Smooth muscle cell (in vitro differentiated cells): ENCODE measurements around the gene TPRG1. TPM values are rescaled to one million over a fixed set of nuclear protein-coding genes. Genes with fewer than 3 reads are reported as not detected.

Source experiments
- DNase-seq: peaks from one replicate; lab custom pipeline; 2025; ENCODE audit not compliant: unreplicated experiment; lab: John Stamatoyannopoulos, UW
- H2AFZ ChIP-seq: fragments of 200-600 bp; sonication (generic); 2 replicates; pipeline ENCODE4 v1.6.0; 2016; ENCODE audit warnings: antibody characterized with exemption, low read depth, mild to moderate bottlenecking
- H3F3A ChIP-seq: fragments of 200-600 bp; sonication (generic); 2 replicates; pipeline ENCODE4 v1.6.0; 2017; ENCODE audit warnings: antibody characterized with exemption, low read depth
- H3K27ac ChIP-seq: fragments of 200-600 bp; sonication (generic); 2 replicates; pipeline ENCODE4 v1.5.1; 2016; ENCODE audit warnings: low read depth, mild to moderate bottlenecking
- H3K27me3 ChIP-seq: fragments of 200-600 bp; sonication (generic); 2 replicates; pipeline ENCODE4 v1.6.1; 2016; ENCODE audit warnings: low read depth, mild to moderate bottlenecking
- H3K36me3 ChIP-seq: fragments of 200-600 bp; sonication (generic); 2 replicates; pipeline ENCODE4 v1.5.1; 2016; ENCODE audit warnings: low read depth
- H3K4me1 ChIP-seq: fragments of 200-600 bp; sonication (generic); 2 replicates; pipeline ENCODE4 v1.5.1; 2016; ENCODE audit warnings: low read depth
- H3K4me2 ChIP-seq: fragments of 200-600 bp; sonication (generic); 2 replicates; pipeline ENCODE4 v1.6.0; 2016; ENCODE audit warnings: mild to moderate bottlenecking
- H3K4me3 ChIP-seq: fragments of 200-600 bp; sonication (generic); 2 replicates; pipeline ENCODE4 v1.5.1; 2016; ENCODE audit warnings: mild to moderate bottlenecking
- H3K79me2 ChIP-seq: fragments of 200-600 bp; sonication (generic); 2 replicates; pipeline ENCODE4 v1.6.0; 2016; ENCODE audit warnings: low read depth, mild to moderate bottlenecking
- H3K9ac ChIP-seq: fragments of 200-600 bp; sonication (generic); 2 replicates; pipeline ENCODE4 v1.6.0; 2016; ENCODE audit warnings: low read depth
- H3K9me3 ChIP-seq: fragments of 200-600 bp; sonication (generic); replicated peaks from 2 replicates; pipeline ENCODE4 v1.5.1; 2016; ENCODE audit warnings: low read depth
- H4K20me1 ChIP-seq: fragments of 200-600 bp; sonication (generic); 2 replicates; pipeline ENCODE4 v1.6.0; 2016; ENCODE audit warnings: low read depth
- CTCF ChIP-seq: fragments of 200-600 bp; sonication (generic); IDR thresholded peaks from 2 replicates; pipeline ENCODE4 v1.5.1; 2017; ENCODE audit warnings: borderline replicate concordance, mild to moderate bottlenecking, antibody characterized with exemption; ENCODE audit not compliant: insufficient read depth, poor library complexity, severe bottlenecking
- WGBS: methylation state at CpG from one replicate; pipeline ENCODE4 v1.1.7; 2016; ENCODE audit warnings: low lambda C conversion rate; 5-methylcytosine and 5-hydroxymethylcytosine counted together
- polyA plus RNA-seq: library from polyadenylated mRNA; unstranded; fragments of >200 nt; fragmentation: Nextera tagmentation; extraction: Ambion mirVana; gene quantifications from 2 replicates; pipeline ENCODE4 v1.2.1, GENCODE V29; 2016
- total RNA-seq: library from RNA; depleted of rRNA; stranded (reverse); fragments of >200 nt; gene quantifications from 2 replicates; pipeline ENCODE4 v1.2.3, GENCODE V29; 2014

TPRG1 gene
- total and polyA plus RNA-seq, 2 experiments from 2014 or later = 0.65 to 3.2 TPM

GRCh38 chr3:189292667-189293484, 121.1 kb downstream of the TPRG1 start:
- no peak for DNase-seq
- Histone ChIP-seq H2AFZ (no peak overlapping the region), H3K4me3 (no peak overlapping the region), H3K4me1 (no peaks in the 10 kb centered on the region), H3K4me2 (no peak overlapping the region), H3K36me3 (no peaks in the 10 kb centered on the region), H3K27ac (no peak overlapping the region), H3K27me3 (no peaks in the 10 kb centered on the region), H3K9me3 (no peaks in the 10 kb centered on the region), H3K79me2 (no peaks in the 10 kb centered on the region), H4K20me1 (no peaks in the 10 kb centered on the region), H3K9ac (no peak overlapping the region), H3F3A (no peaks in the 10 kb centered on the region)
- 77% methylated on average over 6 of the region's 6 CpGs for WGBS
- no peak for TF ChIP-seq CTCF

- no peak overlapping the region for H3K4me2 ChIP-seq
- H3K79me2 ChIP-seq = no peaks in the 10 kb centered on the region
- no peak overlapping the region for H3K4me3 ChIP-seq
- no peaks in the 10 kb centered on the region for H3K9me3 ChIP-seq
- H3K4me1 ChIP-seq = no peaks in the 10 kb centered on the region
- no peak for DNase-seq
- H3K9ac ChIP-seq = no peak overlapping the region
- H3K27me3 ChIP-seq = no peaks in the 10 kb centered on the region
- no peak overlapping the region for H3K27ac ChIP-seq
- WGBS = 95% methylated on average over 5 of the region's 5 CpGs
- no peak for TF ChIP-seq CTCF
- H2AFZ ChIP-seq = no peak overlapping the region
- H4K20me1 ChIP-seq = no peaks in the 10 kb centered on the region
- no peaks in the 10 kb centered on the region for H3K36me3 ChIP-seq
- no peaks in the 10 kb centered on the region for H3F3A ChIP-seq
Observed at GRCh38 chr3:189294649-189295048, 122.9 kb downstream of the TPRG1 start.

- Histone ChIP-seq H3K27ac (no peak overlapping the region), H3K4me2 (no peak overlapping the region), H3K4me1 (no peaks in the 10 kb centered on the region), H4K20me1 (no peaks in the 10 kb centered on the region), H3K36me3 (no peaks in the 10 kb centered on the region), H2AFZ (no peak overlapping the region), H3F3A (no peaks in the 10 kb centered on the region), H3K9me3 (no peaks in the 10 kb centered on the region), H3K27me3 (no peaks in the 10 kb centered on the region), H3K4me3 (no peak overlapping the region), H3K9ac (no peak overlapping the region), H3K79me2 (no peaks in the 10 kb centered on the region)
- 93% methylated on average over 3 of the region's 3 CpGs for WGBS
- no peak for TF ChIP-seq CTCF
- no peak for DNase-seq
Observed at GRCh38 chr3:189295089-189295488, 123.3 kb downstream of the TPRG1 start.

GRCh38 chr3:189297932-189298331, 126.2 kb downstream of the TPRG1 start:
- Histone ChIP-seq H3K79me2 (no peaks in the 10 kb centered on the region), H3K9ac (no peak overlapping the region), H3F3A (peaks cover 3% of the 10 kb centered on the region), H3K36me3 (no peaks in the 10 kb centered on the region), H2AFZ (no peak overlapping the region), H3K4me2 (no peak overlapping the region), H3K9me3 (no peaks in the 10 kb centered on the region), H3K27ac (no peak overlapping the region), H4K20me1 (no peaks in the 10 kb centered on the region), H3K4me1 (no peaks in the 10 kb centered on the region), H3K4me3 (no peak overlapping the region), H3K27me3 (no peaks in the 10 kb centered on the region)
- TF ChIP-seq CTCF = no peak
- 84% methylated on average over 4 of the region's 4 CpGs for WGBS
- no peak for DNase-seq
